Stimulated activated CD8-positive, alpha-beta memory T cell treated with anti-CD3 and anti-CD28 coated beads, Interleukin-4, amount 100 ng/mL, for 24 hours (primary cell): Measurements from ENCODE around the gene SHC1.

Source experiments
- DNase-seq: peaks from one replicate; pipeline ENCODE4 v3.0.0-alpha.2; 2020; ENCODE audit warnings: low read depth

The SHC1 gene

GRCh38 chr1:155008015-155008941 is 37.7 kb upstream of the SHC1 start:
- DNase-seq = no peak

GRCh38 chr1:155007251-155007828 is 36.8 kb upstream of the SHC1 start:
- no peak for DNase-seq

DNA sequence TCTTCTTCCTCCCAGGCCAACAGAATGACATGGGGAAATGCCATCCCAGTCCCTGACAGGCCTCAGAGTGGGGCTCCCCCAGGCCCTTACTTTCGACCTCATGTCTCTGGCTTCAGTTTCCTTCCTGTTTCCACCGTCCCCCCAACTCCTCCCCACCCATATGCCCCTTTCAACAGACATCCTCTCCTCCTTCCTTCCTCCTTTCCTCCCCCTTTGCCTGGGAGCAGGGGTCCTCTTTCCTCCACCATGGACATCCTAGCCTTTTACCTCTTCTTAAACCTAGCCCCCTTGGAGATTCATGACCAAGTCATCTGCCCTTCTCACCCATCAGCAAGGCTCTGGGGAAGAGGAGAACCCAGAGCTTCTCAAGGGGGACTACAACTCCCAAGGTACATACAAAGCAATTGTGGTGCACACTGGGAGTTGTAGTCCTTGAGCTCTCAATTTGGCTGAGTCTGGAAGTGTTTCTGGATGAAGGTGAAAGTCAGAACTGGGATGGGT is 36.1 kb upstream of the SHC1 start:
- no peak for DNase-seq

DNA sequence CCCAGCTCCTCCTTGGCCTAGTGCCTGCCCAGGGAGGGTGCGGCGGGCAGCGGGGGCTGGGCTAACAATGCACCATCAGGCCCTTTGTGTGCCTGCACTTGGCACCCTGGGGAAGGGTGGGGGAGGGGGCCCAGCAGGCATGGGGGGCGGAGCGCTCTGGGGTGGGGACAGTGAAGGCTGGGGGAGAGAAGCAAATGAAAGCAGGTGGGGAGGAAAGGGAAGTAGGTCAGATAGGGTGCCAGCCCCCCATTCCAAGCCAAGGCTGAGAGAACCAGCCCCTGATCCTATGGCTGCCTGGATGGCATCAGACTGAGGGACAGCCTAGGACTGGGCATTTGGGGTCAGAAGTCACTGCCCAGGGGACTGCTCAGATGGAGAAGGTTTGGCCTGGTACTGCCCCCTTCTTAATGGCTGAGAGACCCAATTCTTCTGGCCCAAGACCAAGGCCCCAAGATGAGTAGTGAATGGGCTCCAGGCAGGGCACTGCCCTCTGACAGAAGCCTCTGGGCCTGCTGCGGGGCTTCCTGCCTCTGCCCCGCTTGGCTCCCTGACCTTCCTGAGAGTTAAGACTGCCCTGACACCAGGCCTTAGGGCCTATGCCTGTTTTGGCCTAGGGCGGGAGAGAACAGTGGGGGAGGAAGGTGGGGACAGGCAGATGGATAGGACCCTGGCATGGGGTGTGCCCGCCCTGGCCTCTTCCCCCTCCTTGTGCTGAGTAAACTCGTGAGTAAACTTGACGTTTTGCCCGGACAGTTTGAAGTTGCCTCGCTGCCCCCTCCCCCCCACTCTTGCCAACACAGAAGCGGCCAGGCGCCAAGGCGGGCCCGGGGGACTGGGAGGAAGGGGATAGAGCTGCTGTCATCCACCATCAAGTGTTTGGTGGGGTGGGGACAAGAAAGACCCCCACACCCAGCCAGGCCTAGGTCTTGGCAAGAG is 34.8 kb upstream of the SHC1 start:
- no peak for DNase-seq

GRCh38 chr1:155004352-155005075 is 34.0 kb upstream of the SHC1 start:
- DNase-seq = no peak

- no peak for DNase-seq
These were observed 33.3 kb upstream of the SHC1 start for GRCh38 chr1:155003766-155004351.

DNA sequence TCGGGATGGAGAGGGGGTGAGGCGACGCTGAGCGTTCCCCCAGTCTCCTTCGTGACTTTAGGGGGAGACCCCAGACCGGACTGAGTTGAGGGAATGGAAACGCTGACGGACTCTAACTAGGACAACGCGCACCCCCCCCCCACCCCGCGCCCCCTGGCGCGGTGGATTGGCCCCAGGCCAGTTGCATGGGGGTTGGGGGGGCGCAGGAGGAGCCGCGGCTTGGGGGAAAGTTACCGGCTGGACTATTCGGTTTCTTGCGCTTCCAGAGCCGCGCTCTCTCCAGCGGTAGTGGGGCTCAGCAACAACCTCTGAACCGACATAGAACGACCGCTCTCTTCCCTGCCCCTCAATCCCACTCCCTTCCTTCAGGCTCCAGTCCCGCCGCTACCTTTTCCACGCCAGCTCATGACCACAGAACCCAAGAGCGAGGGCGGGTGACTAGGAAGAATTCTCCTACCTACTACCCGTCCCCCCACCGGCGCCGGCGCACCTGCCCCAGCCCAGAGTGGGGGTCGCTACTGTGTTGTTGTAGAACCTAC is 32.7 kb upstream of the SHC1 start:
- DNase-seq = no peak

GRCh38 chr1:155002464-155003226 is 32.1 kb upstream of the SHC1 start, which contains the start of gene ZBTB7B:
Gene ZBTB7B (plus strand): TSS chr1:155002802. CDS start chr1:155014661, 11,859 bp downstream.
- DNase-seq = no peak

DNA sequence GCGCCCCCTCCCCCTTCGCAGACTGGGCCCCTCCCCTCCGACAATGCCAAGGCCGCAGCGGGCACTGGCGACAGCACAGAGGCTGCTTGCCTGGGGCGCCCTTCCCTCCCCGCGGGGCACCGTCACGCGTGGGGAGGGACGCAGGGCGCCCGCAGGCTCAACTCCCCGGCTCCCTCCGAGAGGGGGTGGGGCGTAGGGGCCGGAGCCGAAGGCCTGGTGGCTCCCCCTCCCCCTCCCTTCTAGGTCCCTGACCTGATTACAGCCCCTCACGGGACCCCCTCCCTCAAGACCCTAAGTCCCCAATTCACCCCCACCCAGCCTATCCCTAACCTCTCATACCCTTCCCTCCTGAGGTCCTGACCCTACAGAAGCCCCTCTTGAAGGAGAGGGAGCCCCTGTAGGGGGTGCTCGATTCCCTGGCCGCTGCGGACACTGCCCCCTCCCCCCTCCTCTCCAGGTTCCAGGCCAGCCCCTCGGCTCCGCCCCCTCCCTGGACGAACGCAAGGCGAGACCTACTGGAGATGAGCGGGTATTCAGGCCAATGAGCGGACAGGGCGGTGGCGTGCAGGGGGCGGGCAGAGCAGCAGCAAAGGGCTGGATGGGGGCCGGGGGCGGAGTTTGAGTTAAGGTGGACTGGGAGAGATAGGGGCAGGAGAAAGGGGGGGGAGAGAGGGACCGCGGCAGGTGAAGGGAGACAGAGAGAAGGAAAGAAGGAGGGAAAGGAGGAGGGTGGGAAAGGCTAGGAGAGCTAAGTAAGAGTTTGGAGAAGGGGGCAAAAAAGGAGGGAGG is 31.3 kb upstream of the SHC1 start:
- DNase-seq = peak; percentile 98

DNA sequence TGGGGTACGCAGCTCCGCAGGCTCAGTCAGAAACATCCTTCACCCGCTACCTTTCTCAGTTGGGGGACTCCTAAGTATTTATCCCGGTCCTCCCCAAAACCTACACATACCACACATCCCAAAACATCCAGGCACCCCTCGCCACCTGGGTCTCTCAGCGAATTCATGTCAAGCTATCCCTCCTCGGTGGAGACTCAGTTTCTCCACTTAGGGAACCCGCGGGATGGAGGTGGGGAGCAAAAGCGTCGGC is 30.8 kb upstream of the SHC1 start:
- DNase-seq = no peak

DNA sequence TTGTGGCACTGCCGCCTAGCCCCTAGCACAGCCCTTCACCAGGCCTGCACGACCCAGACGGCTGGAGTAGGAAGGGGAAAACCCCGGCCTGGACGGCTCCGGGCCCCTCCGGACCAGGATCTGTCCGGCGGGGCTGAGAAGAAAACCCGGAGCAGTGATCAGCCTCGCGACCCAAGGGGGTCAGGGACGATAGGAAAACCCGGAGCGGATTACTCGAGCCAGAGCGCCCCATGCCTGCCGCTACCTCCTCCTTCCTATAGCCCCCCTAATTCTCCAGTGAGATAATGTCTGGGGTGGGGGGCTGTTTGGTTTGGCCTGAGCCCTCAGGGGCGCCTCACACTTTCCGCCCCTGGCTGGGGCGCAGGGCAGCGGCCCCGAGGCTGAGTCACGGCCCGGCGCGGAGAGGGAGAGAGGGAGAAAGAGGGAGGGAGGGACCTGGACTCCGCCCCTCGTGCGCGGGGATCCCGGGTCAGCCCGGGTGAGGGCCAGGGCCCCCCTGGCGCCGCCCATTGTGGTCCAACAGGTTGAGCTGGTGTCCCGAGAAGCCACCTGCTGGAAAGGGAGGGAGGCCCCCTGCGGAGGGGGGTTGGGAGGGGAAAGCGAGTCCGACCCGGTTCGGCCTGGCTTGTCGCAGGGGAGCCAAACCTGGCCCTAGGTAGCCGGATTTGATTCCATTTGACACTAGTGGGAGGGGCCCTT is 30.3 kb upstream of the SHC1 start:
- peak; percentile 76 for DNase-seq

GRCh38 chr1:155000411-155000725 is 29.8 kb upstream of the SHC1 start:
- no peak for DNase-seq

GRCh38 chr1:154999571-155000410 is 29.2 kb upstream of the SHC1 start:
- DNase-seq = peak; percentile 46

DNA sequence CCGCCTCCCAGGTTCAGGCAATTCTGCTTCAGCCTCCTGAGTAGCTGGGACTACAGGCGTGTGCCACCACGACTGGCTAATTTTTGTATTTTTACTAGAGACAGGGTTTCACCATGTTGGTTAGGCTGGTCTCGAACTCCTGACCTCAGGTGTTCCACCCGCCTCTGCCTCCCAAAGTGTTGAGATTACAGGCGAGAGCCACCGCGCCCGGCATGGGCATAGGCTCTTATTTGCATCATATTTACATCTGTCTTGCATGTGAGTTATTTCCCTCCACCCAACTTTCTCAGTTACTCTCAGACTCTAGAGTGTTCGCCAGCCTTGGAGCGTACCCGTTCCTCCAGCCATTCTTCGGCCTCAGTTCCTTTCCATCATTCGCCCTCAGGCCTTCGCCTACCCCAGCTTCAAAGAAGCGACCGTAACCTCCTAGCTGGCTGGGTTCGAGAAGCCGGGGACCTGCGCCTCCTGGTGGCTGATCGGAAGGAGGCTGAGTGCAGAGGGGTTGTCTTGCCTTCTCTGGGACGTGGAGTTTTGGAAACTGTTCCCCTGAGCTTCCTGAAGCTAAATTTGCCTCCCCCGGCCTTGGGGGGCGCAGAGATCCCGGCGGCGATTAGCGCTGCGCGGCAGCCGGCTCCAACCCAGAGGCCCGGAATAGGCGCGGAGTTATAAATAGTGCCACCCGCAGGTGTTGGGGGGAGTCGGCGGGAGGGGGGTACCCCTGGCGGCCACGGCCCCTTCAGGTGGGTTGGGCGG is 28.4 kb upstream of the SHC1 start:
- peak; percentile 68 for DNase-seq

DNA sequence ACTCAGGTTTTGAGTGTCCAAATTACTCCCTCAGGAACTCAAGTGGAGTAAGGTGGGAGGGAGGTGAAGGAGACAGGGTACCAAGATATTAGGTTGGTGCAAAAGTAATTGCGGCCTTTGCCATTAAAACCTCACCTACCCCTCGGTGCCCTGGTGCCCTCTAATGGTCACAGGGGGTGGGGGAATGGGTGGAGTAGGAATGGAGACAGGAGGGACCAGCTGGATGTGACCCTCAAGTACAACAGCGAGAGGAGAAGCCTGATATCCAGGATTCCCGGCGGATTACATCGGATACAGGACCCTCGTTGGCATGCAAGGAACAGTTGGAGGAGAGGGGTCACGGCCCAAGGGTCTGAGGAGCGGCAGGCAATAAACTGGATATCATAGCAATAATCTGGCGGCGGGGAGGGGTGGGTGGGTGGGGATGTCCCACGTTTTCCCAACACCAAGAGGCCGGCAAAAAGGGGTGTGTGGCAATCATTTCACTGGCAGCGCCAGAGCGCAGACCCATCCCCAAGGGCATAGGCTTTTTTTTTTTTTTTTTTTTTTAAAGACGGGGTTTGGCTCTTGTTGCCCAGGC is 27.7 kb upstream of the SHC1 start:
- DNase-seq = no peak

DNA sequence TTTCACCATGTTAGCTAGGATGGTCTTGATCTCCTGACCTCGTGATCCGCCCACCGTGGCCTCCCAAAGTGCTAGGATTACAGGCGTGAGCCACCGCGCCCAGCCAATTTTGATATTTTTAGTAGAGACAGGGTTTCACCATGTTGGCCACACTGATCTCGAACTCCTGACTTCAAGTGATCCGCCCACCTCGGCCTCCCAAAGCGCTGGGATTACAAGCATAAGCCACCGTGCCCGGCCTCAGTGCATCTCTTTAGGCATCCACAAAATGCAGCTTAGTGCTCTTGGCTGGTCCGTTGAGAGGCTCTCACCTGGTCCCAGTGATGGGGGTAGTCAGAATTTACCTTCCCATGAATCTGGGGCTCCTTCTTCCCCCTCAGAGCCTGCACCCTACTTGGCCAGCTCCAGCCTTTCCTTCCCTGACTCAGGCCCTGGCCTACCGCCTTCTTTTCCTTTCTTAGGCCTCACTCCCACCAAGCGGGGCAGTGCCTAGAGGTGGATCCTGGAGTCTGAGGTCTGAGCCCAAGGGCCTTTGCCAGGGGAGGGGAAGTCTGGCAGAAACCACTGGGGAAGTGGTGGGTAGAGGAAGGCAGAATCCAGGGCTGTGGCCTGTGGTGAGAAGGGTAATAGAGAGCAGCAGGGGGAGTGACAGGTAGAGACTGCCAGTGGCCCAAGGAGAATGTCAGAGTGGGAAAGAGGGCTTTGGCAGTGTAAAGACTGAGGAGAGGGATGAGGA is 26.6 kb upstream of the SHC1 start:
- DNase-seq = no peak
